GM12872 (cell line): Measurements from ENCODE around the gene IRAK1.
A peak's percentile ranks its signal among the peaks of the same experiment; 100 is the strongest.

Source experiments
- TF ChIP-seq, protein P1 (sequence below): IDR thresholded peaks from 3 replicates; pipeline ENCODE4 v1.5.1; 2011; ENCODE audit warnings: low read depth, mild to moderate bottlenecking, low read length, moderate library complexity; ENCODE audit not compliant: insufficient read depth

The IRAK1 gene

DNA sequence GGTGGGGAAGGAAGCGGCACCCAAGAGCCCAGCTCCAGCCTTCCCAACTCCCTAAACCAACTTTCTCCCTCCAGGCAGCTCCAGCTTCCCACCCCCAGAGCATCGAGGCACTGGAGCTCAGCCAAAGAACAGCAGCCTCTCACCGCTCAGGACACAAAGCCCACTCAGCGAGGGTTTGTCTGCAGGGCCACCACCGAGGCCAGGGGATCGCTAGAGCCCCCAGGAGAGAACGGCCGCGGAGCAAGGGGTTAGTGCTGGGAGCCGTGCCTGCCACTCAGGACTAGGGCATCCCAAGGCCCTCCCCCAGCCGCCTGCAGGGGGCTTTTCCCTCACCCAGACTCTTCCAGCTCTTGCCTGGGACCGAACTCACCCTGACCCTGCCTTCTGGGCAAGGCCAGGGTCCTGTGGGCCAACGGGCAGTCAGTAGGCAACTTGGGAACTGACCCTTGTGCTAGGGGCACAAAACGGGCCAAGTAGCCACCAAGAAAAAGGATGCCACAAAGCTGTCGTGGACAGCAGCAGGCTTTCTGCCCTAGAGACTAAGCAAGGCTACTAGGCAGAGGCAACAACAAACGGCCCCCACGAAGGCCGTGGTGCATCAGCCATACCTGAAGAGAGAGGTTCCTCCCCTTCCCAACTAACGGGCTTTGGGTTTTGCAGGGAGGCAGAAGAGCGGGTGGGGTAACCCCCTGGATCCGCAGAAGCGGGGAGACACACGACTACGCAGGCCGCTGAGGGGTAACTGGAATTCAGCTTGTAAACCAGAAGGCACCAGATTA is 50.4 kb downstream of the IRAK1 start:
- TF ChIP-seq, protein P1, sequence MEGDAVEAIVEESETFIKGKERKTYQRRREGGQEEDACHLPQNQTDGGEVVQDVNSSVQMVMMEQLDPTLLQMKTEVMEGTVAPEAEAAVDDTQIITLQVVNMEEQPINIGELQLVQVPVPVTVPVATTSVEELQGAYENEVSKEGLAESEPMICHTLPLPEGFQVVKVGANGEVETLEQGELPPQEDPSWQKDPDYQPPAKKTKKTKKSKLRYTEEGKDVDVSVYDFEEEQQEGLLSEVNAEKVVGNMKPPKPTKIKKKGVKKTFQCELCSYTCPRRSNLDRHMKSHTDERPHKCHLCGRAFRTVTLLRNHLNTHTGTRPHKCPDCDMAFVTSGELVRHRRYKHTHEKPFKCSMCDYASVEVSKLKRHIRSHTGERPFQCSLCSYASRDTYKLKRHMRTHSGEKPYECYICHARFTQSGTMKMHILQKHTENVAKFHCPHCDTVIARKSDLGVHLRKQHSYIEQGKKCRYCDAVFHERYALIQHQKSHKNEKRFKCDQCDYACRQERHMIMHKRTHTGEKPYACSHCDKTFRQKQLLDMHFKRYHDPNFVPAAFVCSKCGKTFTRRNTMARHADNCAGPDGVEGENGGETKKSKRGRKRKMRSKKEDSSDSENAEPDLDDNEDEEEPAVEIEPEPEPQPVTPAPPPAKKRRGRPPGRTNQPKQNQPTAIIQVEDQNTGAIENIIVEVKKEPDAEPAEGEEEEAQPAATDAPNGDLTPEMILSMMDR: 0 out of 3 replicates have a peak, but pooled peaks have one; percentile 3

DNA sequence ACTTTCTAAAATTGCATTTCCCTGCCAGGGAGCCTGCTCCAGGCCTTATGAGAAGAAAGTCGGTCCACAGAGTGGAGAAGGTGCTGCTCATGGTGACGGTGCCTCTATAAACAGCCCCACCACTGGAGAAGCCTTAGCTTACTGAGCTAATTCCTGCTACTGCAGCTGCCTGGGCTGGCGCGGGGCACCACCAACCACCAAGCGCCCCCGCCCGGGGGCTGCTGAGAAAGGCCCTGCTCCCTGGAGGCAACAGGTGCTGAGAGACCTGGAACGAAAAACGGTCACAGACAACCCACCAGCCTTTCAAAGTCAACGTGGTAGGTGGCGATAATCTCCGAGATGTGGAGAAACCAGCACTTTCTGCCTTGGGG is 51.0 kb downstream of the IRAK1 start:
- TF ChIP-seq, protein P1: peak; percentile 51; the same call in 1 of the 3 replicates

DNA sequence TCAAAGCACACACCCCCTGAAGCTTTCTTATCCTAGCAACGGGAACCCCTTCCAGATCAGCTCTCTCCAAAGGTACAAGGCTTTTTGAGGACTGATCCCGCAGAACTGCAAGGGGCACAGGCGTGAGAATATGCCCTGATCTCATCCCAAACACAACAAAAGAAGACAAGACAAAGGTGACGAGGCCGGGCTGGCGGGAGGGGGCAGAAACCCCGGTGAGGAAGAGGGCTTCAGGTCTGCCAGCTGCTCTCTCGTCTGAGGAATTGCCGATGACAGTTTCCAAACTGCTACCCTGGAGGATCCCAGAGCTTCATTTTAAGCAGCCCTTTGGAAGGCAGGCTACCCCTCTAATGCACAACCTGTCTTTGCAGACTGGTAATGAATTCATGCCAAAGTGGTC is 51.4 kb downstream of the IRAK1 start:
- TF ChIP-seq, protein P1: no peak

DNA sequence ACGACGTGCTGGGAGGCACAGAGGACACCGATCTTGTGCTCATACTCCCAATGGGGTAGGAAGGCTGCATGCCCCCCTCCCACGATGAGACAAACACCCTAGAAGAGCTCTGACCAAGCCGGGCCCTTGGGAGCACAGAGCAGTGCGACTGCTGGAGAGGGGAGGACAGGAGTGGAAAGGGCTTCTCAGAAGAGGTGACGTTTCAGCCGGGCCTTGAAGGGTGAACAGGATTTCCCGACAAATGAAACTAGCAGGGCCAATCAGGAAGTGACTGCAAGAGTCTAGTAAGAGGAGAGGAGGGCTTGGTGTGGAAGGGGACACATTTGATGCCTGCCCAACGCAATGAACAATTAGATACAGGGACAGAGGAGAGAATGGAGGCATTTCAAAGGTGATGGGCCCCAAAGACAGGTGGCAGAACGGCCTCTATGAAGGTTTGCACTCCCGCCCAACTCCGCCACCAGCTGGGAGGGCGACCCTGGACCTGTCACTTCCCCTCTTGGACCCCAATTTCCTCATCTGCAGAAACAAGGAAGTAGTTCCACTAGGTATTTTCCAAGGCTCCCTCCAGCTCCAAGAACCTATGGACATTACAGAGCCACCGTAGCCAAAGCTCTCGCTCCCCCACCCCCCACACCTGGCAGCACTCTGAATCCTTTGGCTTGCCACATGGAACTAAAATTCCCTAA is 52.0 kb downstream of the IRAK1 start:
- TF ChIP-seq, protein P1: no peak

DNA sequence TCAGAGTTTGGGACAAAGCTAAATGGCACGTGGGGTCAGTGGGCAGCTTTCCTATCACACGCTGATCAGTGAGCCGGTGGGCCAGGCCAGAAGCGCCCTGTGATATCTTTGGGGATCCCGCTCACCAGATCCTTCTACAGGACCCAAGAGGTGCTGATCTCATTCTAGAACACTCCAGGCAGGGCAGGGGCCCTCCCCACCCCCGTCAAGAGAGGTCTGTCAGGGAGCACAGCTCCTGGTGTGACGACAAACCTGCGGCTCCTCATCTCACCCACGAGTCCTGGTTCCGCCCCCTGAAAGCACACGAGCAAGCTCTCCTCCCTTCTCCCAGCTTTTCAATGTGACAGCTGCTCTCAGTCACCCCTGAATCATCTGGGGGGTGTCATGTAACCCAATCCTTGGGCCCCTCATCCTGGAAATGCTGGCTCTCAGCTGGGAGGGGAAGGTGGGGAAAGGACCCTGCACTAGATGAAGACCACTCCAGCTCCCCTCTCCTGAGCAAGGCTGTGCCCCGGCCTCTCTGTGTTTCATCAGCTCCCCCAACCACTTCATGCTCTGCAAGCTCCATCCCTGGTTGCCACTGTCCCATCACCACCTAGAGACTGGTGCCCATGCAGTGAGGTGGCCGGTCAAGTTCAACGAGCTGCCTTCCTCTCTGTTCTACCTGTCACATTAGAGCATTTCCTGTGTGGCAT is 52.7 kb downstream of the IRAK1 start:
- TF ChIP-seq, protein P1: no peak

DNA sequence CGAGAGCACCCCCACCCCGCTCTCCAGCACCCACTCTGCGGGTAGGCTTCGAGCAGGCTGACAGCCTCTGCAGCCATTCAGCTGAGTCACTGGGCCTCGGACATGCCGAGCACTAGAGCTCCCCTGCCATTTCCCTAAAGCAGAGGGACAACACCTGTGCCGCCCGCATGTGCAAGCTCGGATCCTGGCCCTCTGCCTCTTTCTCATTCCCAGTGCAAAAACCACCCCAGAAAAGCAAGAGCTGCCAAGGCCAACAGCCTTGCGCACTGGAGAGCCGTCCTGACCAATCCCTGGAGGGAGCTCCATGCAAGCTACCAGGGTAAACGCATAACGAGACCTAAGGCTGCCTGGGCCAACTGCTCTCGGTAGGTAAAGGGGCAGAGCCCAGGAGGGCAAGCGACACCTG is 53.4 kb downstream of the IRAK1 start:
- TF ChIP-seq, protein P1: no peak

DNA sequence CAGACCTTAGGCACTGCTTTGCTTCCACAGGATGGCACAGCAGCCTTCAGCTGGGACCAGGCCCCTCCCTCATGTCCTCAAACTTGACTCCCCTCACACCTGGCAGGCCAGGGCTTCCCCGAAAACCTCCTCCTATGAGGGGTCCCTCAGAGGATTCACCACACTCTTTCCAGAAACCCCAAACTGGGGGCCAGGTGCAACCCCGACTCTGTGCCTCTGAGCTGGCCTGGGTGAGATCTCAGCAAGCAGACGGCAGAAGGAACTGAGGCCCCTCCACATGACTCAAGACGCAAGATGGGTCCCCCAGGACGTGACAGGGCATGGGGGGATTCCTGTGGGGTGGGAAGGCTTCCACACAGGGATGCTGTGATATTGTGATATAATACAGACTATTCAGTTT is 54.3 kb downstream of the IRAK1 start:
- TF ChIP-seq, protein P1: no peak
